SU-DHL-6 (cell line): ENCODE data around the gene PSMA5.

Experiments used
- CTCF ChIP-seq: fragments of 200-600 bp; sonication (generic); IDR thresholded peaks from one replicate; pipeline ENCODE4 v1.5.1; 2017; ENCODE audit warnings: antibody characterized with exemption, mild to moderate bottlenecking, low read length, moderate library complexity; ENCODE audit not compliant: insufficient read depth, poor library complexity, severe bottlenecking
- EZH2phosphoT487 ChIP-seq: fragments of 200-600 bp; sonication (generic), shearing (Covaris generic); conservative IDR thresholded peaks from 2 replicates; pipeline ENCODE4 v1.6.1; 2018; ENCODE audit warnings: mild to moderate bottlenecking, antibody characterized with exemption, low read length, moderate library complexity, mixed read lengths

GRCh38 chr1:109388208-109388711 is 38.0 kb downstream of the PSMA5 start:
- TF ChIP-seq CTCF (no peak), EZH2phosphoT487 (no peak)
